ENCODE data around the gene LYPD6B.

LYPD6B gene

GRCh38 chr2:149080971-149081370 lies 42.5 kb downstream of the LYPD6B start:
- no peak overlapping the region for H3K27ac ChIP-seq (ENCODE audit: low read length)
- no peaks in the 10 kb centered on the region for H3K4me1 ChIP-seq (ENCODE audit: control insufficient read depth in 1 of 2, insufficient read depth in 2 of 2, low read length in 2 of 2)
- H3K36me3 ChIP-seq (ENCODE audit: control insufficient read depth in 1 of 2, insufficient read depth in 2 of 2, low read length in 2 of 2), result no peaks in the 10 kb centered on the region
- no peak overlapping the region for H3K4me3 ChIP-seq (ENCODE audit: low read depth in 1 of 2, low read length in 2 of 2)
- H3K27me3 ChIP-seq (ENCODE audit: low read depth, low read length), result no peaks in the 10 kb centered on the region
- no peaks in the 10 kb centered on the region for H3K9me3 ChIP-seq (ENCODE audit: control insufficient read depth in 1 of 2, low read length in 2 of 2)

- H3K9me3 ChIP-seq (ENCODE audit: control insufficient read depth in 1 of 2, low read length in 2 of 2), result no peaks in the 10 kb centered on the region
These were observed 43.6 kb downstream of the LYPD6B start for GRCh38 chr2:149082079-149082478.

GRCh38 chr2:149082735-149083134 lies 44.2 kb downstream of the LYPD6B start:
- no peaks in the 10 kb centered on the region for H3K9me3 ChIP-seq (ENCODE audit: control insufficient read depth in 1 of 2, low read length in 2 of 2)
- H3K27ac ChIP-seq (ENCODE audit: low read length), result no peak overlapping the region
- H3K4me3 ChIP-seq (ENCODE audit: low read depth in 1 of 2, low read length in 2 of 2), result no peak overlapping the region
- H3K4me1 ChIP-seq (ENCODE audit: control insufficient read depth in 1 of 2, insufficient read depth in 2 of 2, low read length in 2 of 2), result no peaks in the 10 kb centered on the region
- H3K27me3 ChIP-seq (ENCODE audit: low read depth, low read length), result no peaks in the 10 kb centered on the region
- H3K36me3 ChIP-seq (ENCODE audit: control insufficient read depth in 1 of 2, insufficient read depth in 2 of 2, low read length in 2 of 2), result no peaks in the 10 kb centered on the region

More at GRCh38 chr2:149082079-149082478, 43.6 kb downstream of the LYPD6B start:
- Histone ChIP-seq H3K4me3 (ENCODE audit: low read depth in 1 of 2, low read length in 2 of 2) (no peak overlapping the region), H3K4me1 (ENCODE audit: control insufficient read depth in 1 of 2, insufficient read depth in 2 of 2, low read length in 2 of 2) (no peaks in the 10 kb centered on the region), H3K27ac (ENCODE audit: low read length) (no peak overlapping the region), H3K27me3 (ENCODE audit: low read depth, low read length) (no peaks in the 10 kb centered on the region), H3K36me3 (ENCODE audit: control insufficient read depth in 1 of 2, insufficient read depth in 2 of 2, low read length in 2 of 2) (no peaks in the 10 kb centered on the region)

- Histone ChIP-seq H3K36me3 (ENCODE audit: control insufficient read depth in 1 of 2, insufficient read depth in 2 of 2, low read length in 2 of 2) (no peaks in the 10 kb centered on the region), H3K9me3 (ENCODE audit: control insufficient read depth in 1 of 2, low read length in 2 of 2) (no peaks in the 10 kb centered on the region), H3K4me1 (ENCODE audit: control insufficient read depth in 1 of 2, insufficient read depth in 2 of 2, low read length in 2 of 2) (no peaks in the 10 kb centered on the region), H3K27me3 (ENCODE audit: low read depth, low read length) (no peaks in the 10 kb centered on the region), H3K27ac (ENCODE audit: low read length) (no peak overlapping the region), H3K4me3 (ENCODE audit: low read depth in 1 of 2, low read length in 2 of 2) (no peak overlapping the region)
These were observed 46.7 kb downstream of the LYPD6B start for GRCh38 chr2:149084924-149085795.

- H3K4me3 ChIP-seq (ENCODE audit: low read depth in 1 of 2, low read length in 2 of 2), result no peak overlapping the region
- H3K27me3 ChIP-seq (ENCODE audit: low read depth, low read length), result no peaks in the 10 kb centered on the region
- H3K4me1 ChIP-seq (ENCODE audit: control insufficient read depth in 1 of 2, insufficient read depth in 2 of 2, low read length in 2 of 2), result no peaks in the 10 kb centered on the region
- H3K27ac ChIP-seq (ENCODE audit: low read length), result no peak overlapping the region
- no peaks in the 10 kb centered on the region for H3K36me3 ChIP-seq (ENCODE audit: control insufficient read depth in 1 of 2, insufficient read depth in 2 of 2, low read length in 2 of 2)
- no peaks in the 10 kb centered on the region for H3K9me3 ChIP-seq (ENCODE audit: control insufficient read depth in 1 of 2, low read length in 2 of 2)
These were observed 49.3 kb downstream of the LYPD6B start for GRCh38 chr2:149087751-149088150.

GRCh38 chr2:149089068-149089467 lies 50.6 kb downstream of the LYPD6B start:
- Histone ChIP-seq H3K27ac (ENCODE audit: low read length) (no peak overlapping the region), H3K36me3 (ENCODE audit: control insufficient read depth in 1 of 2, insufficient read depth in 2 of 2, low read length in 2 of 2) (no peaks in the 10 kb centered on the region), H3K9me3 (ENCODE audit: control insufficient read depth in 1 of 2, low read length in 2 of 2) (no peaks in the 10 kb centered on the region), H3K4me3 (ENCODE audit: low read depth in 1 of 2, low read length in 2 of 2) (no peak overlapping the region), H3K4me1 (ENCODE audit: control insufficient read depth in 1 of 2, insufficient read depth in 2 of 2, low read length in 2 of 2) (no peaks in the 10 kb centered on the region), H3K27me3 (ENCODE audit: low read depth, low read length) (no peaks in the 10 kb centered on the region)

- Histone ChIP-seq H3K4me1 (ENCODE audit: control insufficient read depth in 1 of 2, insufficient read depth in 2 of 2, low read length in 2 of 2) (no peaks in the 10 kb centered on the region), H3K27ac (ENCODE audit: low read length) (no peak overlapping the region), H3K27me3 (ENCODE audit: low read depth, low read length) (no peaks in the 10 kb centered on the region), H3K36me3 (ENCODE audit: control insufficient read depth in 1 of 2, insufficient read depth in 2 of 2, low read length in 2 of 2) (no peaks in the 10 kb centered on the region), H3K9me3 (ENCODE audit: control insufficient read depth in 1 of 2, low read length in 2 of 2) (no peaks in the 10 kb centered on the region), H3K4me3 (ENCODE audit: low read depth in 1 of 2, low read length in 2 of 2) (no peak overlapping the region)
These were observed 52.2 kb downstream of the LYPD6B start for GRCh38 chr2:149090706-149091105.

GRCh38 chr2:149093579-149093978 lies 55.1 kb downstream of the LYPD6B start:
- H3K4me1 ChIP-seq (ENCODE audit: control insufficient read depth in 1 of 2, insufficient read depth in 2 of 2, low read length in 2 of 2), result no peaks in the 10 kb centered on the region
- H3K4me3 ChIP-seq (ENCODE audit: low read depth in 1 of 2, low read length in 2 of 2), result no peak overlapping the region
- H3K27ac ChIP-seq (ENCODE audit: low read length), result no peak overlapping the region
- no peaks in the 10 kb centered on the region for H3K9me3 ChIP-seq (ENCODE audit: control insufficient read depth in 1 of 2, low read length in 2 of 2)
- no peaks in the 10 kb centered on the region for H3K27me3 ChIP-seq (ENCODE audit: low read depth, low read length)
- no peaks in the 10 kb centered on the region for H3K36me3 ChIP-seq (ENCODE audit: control insufficient read depth in 1 of 2, insufficient read depth in 2 of 2, low read length in 2 of 2)

- Histone ChIP-seq H3K9me3 (ENCODE audit: control insufficient read depth in 1 of 2, low read length in 2 of 2) (no peaks in the 10 kb centered on the region), H3K27ac (ENCODE audit: low read length) (no peak overlapping the region), H3K4me3 (ENCODE audit: low read depth in 1 of 2, low read length in 2 of 2) (no peak overlapping the region), H3K4me1 (ENCODE audit: control insufficient read depth in 1 of 2, insufficient read depth in 2 of 2, low read length in 2 of 2) (no peaks in the 10 kb centered on the region), H3K27me3 (ENCODE audit: low read depth, low read length) (no peaks in the 10 kb centered on the region), H3K36me3 (ENCODE audit: control insufficient read depth in 1 of 2, insufficient read depth in 2 of 2, low read length in 2 of 2) (no peaks in the 10 kb centered on the region)
These were observed 55.9 kb downstream of the LYPD6B start for GRCh38 chr2:149094217-149095015.

GRCh38 chr2:149098701-149099100 lies 60.2 kb downstream of the LYPD6B start:
- Histone ChIP-seq H3K27ac (ENCODE audit: low read length) (no peak overlapping the region), H3K27me3 (ENCODE audit: low read depth, low read length) (no peaks in the 10 kb centered on the region), H3K4me1 (ENCODE audit: control insufficient read depth in 1 of 2, insufficient read depth in 2 of 2, low read length in 2 of 2) (no peaks in the 10 kb centered on the region), H3K36me3 (ENCODE audit: control insufficient read depth in 1 of 2, insufficient read depth in 2 of 2, low read length in 2 of 2) (no peaks in the 10 kb centered on the region), H3K9me3 (ENCODE audit: control insufficient read depth in 1 of 2, low read length in 2 of 2) (no peaks in the 10 kb centered on the region), H3K4me3 (ENCODE audit: low read depth in 1 of 2, low read length in 2 of 2) (no peak overlapping the region)

GRCh38 chr2:149099298-149099697 lies 60.8 kb downstream of the LYPD6B start:
- Histone ChIP-seq H3K4me3 (ENCODE audit: low read depth in 1 of 2, low read length in 2 of 2) (no peak overlapping the region), H3K27ac (ENCODE audit: low read length) (no peak overlapping the region), H3K4me1 (ENCODE audit: control insufficient read depth in 1 of 2, insufficient read depth in 2 of 2, low read length in 2 of 2) (no peaks in the 10 kb centered on the region), H3K27me3 (ENCODE audit: low read depth, low read length) (no peaks in the 10 kb centered on the region), H3K36me3 (ENCODE audit: control insufficient read depth in 1 of 2, insufficient read depth in 2 of 2, low read length in 2 of 2) (no peaks in the 10 kb centered on the region), H3K9me3 (ENCODE audit: control insufficient read depth in 1 of 2, low read length in 2 of 2) (no peaks in the 10 kb centered on the region)
